Measurements from ENCODE around the gene LATS1.

LATS1 gene

GRCh38 chr6:149657441-149657840, 60.5 kb downstream of the LATS1 start:
- DNase-seq = no peak

DNA sequence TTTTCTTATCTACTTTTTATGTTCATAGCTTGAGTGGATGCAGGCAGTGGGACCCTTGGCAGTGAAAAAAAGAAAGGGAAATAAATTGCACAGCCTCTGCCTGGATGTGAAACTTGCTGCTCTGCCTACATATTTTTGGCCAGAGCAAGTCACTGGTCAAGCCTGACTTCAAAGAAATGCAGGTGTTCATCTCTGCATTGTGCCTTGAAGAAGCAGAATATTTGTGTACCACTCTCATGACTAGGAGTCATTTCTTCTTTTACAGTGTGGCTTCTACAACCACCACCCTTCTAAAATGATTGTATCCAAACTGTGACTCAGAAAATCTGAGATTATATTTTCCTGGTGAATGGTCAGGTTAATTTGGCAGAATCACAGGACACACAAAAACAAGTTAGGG, 66.8 kb downstream of the LATS1 start:
- DNase-seq = no peak

- DNase-seq = peak; percentile 87
Observed at GRCh38 chr6:149648148-149649145, 69.5 kb downstream of the LATS1 start, which contains the start of gene KATNA1. KATNA1 (minus strand) TSS chr6:149648714; CDS start chr6:149638547, 10,167 bp downstream.

DNA sequence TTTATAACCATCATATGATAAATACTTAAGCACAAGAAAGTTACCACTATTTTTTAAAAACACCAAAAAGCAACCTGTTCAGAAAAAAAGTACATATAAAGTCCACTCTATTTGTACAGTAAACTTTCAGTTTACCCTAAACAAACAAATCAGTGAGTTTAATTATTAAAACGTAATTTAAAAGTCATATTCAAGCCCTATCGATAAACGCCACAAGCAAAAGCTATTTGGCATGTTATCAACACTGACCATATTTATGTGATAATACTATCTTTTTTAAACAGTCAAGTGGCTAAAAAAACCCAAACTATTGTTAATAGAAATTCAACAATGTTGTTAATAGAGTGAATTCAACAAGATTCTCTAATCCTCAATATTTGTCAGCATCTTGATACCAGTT, 71.3 kb downstream of the LATS1 start:
- DNase-seq = no peak

- no peak for DNase-seq
Observed at GRCh38 chr6:149642829-149643580, 74.9 kb downstream of the LATS1 start.

DNA sequence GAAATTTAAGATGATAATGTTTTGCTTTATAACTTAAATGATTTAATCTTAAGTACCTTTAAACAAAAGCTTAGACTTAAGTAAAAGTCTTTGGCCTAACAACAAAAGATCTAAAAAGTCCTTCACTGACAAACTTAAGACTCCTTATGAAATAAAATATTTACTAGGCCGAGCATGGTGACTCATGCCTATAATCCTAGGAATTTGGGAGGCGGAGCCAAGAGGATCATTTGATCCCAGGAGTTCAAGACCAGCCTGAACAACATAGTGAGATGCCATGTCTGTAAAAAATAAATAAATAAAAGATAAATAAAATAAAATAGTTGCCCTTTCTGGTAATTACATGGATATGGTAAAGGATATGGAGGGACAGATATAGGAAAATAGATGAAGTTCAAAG, 81.8 kb downstream of the LATS1 start:
- no peak for DNase-seq

DNA sequence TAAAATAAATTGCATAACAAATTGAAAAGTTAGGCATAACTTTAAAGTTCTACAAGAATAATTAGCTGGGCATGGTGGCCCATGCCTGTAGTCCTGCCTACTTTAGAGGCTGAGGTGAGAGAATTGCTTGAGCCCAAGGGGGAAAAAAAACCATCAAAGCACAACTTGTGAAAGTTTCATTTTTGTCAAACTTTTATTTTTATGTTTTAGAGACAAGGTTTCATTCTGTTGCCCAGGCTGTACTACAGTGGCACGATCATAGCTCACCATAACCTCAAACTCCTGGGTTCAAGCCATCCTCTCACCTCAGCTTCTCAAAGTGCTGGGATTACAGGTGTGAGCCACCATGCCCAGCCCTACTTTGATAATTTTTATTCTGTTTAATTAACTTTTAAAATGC, 83.6 kb downstream of the LATS1 start:
- DNase-seq = no peak

GRCh38 chr6:149628875-149629510, 88.9 kb downstream of the LATS1 start:
- DNase-seq = no peak

DNA sequence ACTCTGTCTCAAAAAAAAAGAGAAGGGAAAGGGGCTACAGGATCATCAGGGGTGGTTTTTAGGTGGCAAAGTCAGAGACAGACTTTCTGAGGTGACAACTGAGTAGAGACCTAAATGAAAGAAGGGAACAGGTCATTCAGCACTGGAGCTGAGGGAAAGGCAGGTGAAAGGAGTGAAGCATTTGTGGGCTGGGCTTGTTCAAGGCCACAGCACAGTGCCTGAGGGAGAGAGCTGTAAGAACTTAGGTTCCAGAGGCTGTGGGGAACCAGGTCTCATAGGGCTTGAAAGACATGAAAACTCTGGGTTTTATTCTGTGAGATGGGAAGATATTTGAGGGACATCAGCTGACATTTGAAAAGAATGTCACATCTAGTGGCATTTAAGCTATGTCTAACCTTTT, 90.2 kb downstream of the LATS1 start:
- no peak for DNase-seq

DNA sequence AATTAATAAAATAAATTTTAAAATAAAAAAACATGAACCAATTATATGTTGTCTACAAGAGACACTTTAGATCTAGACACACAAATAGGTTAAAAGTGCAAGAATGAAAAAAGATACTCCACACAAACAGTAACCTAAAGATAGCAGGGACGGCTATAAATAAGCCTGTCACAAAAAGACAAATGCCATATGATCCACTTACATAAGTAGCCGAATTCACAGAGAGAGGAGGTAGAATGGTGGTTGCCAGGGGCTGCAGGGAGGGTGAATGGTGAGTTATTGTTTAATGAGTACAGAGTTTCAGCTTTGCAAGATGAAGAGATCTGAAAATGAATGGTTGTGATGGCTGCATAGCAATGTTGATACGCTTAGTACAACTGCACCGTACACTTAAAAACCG, 102.1 kb downstream of the LATS1 start:
- no peak for DNase-seq

- DNase-seq = no peak
Observed at GRCh38 chr6:149614337-149614736, 103.6 kb downstream of the LATS1 start.

DNA sequence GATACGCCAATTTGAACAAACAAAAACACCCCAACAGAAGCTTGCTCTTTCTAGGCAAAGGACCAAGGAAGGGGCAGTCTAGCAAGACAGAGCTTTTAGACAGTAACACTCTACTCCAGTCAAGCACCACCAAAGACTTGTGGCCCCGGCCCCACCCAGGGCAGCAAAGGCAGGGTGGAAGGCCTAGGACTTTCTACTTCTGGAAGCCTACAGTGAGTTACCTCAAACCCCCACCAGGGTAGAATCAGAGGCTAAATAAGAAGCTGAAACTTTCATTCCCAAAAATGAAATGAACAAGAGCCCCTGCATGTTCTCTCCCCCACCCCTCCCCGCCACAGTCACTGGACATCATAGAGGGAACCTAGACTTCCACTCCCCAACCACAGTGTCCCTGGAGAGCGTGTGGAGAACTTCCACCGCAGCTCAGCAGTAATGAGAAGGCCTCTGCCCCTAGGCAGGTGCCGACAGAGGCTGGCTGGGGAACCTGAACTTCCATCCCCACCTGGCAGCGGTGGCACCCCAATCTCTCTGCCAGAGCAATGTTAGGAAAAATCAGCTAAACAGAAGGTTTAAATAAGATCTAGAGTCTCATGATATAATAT, 109.4 kb downstream of the LATS1 start:
- DNase-seq = no peak

Data from SHP77 treated with DMSO at 0.1 percent for 48 hours (cell line).